ENCODE data around the gene LRIG1.

LRIG1 gene, protein sequence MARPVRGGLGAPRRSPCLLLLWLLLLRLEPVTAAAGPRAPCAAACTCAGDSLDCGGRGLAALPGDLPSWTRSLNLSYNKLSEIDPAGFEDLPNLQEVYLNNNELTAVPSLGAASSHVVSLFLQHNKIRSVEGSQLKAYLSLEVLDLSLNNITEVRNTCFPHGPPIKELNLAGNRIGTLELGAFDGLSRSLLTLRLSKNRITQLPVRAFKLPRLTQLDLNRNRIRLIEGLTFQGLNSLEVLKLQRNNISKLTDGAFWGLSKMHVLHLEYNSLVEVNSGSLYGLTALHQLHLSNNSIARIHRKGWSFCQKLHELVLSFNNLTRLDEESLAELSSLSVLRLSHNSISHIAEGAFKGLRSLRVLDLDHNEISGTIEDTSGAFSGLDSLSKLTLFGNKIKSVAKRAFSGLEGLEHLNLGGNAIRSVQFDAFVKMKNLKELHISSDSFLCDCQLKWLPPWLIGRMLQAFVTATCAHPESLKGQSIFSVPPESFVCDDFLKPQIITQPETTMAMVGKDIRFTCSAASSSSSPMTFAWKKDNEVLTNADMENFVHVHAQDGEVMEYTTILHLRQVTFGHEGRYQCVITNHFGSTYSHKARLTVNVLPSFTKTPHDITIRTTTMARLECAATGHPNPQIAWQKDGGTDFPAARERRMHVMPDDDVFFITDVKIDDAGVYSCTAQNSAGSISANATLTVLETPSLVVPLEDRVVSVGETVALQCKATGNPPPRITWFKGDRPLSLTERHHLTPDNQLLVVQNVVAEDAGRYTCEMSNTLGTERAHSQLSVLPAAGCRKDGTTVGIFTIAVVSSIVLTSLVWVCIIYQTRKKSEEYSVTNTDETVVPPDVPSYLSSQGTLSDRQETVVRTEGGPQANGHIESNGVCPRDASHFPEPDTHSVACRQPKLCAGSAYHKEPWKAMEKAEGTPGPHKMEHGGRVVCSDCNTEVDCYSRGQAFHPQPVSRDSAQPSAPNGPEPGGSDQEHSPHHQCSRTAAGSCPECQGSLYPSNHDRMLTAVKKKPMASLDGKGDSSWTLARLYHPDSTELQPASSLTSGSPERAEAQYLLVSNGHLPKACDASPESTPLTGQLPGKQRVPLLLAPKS

DNA sequence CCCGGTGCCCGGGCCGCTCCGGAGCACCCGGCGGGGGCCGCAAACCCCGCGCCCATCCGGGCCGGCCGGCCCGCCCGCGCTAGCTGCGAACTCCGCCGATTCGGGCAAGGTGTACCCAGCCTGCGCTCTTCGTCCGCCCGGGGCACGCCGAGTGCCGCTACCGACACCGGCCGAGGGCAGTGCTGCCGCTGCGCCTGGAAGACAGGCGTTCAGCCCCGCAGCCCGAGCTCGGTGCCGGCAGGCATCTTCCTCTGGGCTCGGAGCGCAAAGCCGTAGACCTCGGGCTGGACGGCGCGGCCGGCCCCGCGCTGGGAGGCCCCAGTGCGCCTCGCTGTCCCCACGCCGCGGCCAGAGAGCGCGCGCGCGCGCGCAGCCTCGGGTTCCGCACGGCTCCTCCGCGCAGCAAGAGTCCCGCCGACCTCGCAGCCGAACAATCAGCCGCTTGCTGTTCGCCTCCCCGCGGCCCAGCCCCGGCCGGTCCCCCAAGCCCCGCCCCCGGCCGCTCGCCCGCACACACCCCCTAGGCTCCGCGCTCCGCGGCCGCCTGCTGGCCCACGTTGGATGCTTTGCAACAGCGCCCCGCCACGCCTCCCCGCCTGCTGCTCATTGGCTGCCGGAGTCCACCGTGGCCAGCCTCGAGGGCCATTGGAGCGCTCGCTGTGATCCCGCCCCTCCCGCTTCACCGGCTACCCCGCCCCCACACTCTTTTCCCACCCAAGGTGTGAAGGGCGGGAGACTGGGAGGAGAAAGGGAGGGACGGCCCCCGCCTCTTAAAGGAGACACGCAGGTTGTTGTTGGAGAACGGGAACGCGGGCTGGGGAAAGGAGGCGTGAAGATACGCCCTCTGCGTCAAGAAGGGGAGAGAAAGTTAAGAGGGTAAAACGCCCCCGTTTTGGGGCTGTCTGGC, at the start of gene LRIG1:
TSS of gene LRIG1 (minus strand) at position 447 of the 907 bp plus-strand sequence. CDS start 615 bp downstream, outside the sequence.
- peak; percentile 96 to 98 for DNase-seq (ENCODE audit: low read depth in 2 of 2)

DNA sequence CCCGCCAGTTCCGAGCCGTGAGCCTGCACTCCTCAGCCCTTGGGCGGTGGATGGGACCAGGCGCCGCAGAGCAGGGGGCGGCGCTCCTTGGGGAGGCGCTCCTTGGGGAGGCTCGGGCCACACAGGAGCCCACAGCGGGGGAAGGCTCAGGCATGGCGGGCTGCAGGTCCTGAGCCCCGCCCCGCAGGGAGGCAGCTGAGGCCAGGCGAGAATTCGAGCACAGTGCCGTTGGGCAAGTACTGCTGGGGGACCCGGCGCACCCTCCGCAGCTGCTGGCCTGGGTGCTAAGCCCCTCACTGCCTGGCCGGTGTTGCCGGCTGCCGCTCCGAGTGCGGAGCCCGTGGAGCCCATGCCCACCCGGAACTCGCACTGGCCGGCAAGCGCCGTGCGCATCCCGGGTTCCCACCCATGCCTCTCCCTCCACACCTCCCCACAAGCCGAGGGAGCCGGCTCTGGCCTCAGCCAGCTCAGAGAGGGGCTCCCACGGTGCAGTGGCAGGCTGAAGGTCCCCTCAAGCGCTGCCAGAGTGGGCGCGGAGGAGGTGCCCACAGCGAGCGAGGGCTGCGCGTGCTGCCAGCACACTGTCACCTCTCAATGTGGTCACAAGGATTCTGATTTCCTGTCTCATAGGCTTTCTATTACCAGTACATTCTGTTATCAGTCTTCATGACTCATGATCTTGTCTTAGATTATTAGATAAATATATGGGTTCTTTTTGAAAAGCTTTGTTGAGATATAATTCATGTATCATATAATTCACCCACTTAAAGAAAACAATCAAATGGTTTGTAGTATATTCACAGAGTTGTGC, 44.0 kb upstream of the LRIG1 start:
- DNase-seq (ENCODE audit: low read depth in 2 of 2), result no peak

DNA sequence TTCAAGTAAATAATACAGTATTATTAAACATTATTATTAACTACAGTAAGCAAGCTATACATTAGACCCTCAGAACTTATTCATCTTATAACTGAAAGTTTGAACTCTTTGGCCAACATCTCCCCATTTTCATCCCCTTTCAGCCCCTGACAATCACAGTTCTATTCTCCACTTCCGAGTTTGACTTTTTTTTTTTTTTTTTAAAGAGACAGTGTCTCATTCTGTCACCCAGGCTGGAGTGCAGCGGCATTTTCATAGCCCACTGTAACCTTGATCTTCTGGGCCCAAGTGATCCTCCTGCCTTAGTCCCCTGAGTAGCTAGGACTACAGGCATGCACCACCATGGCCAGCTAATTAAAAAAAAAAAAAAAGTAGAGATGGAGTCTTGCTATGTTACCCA, 41.3 kb upstream of the LRIG1 start:
- DNase-seq (ENCODE audit: low read depth in 2 of 2), result no peak

DNA sequence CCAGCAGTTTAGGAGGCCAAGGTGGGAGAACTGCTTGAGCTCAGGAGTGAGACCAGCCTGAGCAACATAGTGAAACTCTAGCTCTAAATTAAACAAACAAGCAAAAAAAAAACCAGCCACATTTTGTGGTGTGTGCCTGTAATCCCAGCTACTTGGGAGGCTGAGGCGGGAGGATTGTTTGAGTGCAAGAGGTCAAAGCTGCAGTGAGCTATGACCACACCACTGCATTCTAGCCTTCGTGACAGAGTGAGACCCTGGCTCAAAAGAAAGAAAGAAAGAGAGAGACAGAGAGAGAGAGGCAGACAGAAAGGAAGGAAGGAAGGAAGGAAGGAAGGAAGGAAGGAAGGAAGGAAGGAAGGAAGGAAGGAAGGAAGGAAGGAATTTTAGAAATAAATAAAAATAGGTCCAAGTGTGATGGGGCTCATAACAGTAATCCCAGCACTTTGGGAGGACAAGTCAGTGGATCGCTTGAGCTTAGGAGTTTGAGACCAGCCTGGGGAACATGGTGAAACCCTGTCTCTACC, 38.7 kb upstream of the LRIG1 start:
- DNase-seq (ENCODE audit: low read depth in 2 of 2), result no peak

DNA sequence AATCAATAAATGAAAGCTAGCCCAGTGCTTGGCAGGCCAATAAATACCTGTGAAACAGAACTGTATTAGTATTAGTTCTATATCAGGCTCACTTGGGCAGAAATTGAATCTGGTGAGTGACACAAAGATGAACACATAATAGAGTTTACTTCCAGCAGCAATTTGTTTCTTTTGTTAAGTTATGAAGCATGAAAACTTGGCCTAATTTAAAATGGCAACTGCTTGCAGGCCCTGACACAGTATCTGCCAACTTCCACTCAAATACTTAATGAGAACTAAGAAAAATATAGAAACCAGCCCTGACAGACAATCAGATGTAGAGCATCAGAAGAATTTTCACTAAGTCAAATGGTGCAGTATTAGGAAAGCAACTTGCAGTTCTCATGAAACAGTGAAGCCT, 37.6 kb upstream of the LRIG1 start:
- DNase-seq (ENCODE audit: low read depth in 2 of 2), result no peak

DNA sequence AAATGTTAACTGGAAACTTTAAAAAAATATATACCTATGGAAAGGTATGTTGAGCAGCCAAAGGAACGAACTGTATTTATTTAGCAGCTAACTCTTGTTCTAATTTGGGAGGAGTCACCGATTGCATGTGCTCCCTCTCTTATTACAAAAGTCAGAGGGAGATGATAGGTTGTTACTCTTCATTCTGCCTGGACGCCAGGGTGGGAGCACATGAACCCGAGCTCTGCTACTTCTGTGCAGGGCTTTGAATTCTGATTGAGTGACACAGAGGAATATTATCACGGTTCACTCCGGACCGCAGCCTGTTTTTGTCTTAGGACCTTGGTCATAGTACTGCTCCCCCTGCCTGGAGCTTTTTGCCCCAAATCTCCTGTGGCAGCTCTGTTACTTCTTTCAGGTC, 36.9 kb upstream of the LRIG1 start:
- no peak for DNase-seq (ENCODE audit: low read depth in 2 of 2)

DNA sequence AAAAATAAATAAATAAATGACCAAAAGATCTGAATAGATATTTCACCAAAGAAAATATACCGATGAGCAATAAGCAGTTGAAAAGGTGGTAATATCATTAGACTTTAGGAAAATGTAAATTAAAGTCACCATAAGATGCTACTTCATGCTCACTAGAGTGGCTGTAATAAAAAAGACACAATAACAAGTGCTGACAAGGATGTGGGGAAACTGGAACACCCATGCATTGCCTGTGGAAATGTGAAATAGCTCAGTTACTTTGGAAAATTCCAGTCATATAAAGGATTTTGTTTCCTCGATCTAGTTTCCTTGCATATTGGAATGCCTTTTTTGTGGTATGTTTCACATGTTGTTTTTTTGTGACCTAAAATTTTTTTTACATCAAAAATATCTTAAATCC, 36.0 kb upstream of the LRIG1 start:
- DNase-seq (ENCODE audit: low read depth in 2 of 2), result no peak

DNA sequence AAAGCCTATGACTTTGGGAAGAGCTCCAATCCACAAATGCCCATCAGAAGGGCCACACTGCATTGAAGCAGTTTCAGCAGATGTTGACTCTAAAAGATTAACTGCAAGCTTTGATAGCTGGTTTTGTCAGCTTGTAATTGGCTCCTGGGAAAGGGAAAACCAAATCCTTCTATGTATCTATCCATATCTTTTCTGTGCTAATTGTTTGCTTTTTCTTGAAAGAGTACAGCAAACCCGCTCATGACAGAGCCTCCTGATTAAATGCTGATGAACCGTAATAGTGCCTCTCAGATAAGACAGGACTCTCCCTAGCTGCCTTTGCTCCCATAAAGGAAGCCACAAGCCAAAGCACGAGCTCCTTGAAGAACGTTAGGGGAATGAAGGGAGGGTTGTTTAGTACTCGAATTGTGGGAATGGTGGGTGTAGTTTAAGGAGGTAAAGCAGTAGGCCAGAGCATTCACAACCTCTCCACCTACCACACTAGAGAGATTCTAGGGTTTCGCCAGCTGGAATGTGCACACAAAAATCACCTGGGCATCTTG, 33.6 kb upstream of the LRIG1 start:
- DNase-seq (ENCODE audit: low read depth in 2 of 2), result no peak

DNA sequence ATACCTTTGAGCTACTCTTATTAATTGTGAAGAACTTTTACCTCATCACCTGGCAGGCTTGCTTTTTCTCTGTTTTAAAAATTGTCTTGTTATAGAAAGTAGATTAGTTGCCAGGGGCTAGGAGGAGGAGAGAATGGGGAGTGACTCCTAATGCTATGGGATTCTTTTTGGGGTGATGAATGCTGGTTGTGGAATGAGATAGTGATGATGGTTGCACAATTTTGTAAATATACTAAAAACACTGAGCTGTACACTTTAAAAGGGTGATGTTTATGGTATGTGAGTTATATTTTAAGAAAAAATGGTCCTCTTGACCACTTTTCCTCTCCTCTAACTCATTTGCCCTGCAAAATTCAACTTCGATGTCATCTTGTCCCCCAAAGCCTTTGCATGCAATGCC, 31.8 kb upstream of the LRIG1 start:
- no peak for DNase-seq (ENCODE audit: low read depth in 2 of 2)

DNA sequence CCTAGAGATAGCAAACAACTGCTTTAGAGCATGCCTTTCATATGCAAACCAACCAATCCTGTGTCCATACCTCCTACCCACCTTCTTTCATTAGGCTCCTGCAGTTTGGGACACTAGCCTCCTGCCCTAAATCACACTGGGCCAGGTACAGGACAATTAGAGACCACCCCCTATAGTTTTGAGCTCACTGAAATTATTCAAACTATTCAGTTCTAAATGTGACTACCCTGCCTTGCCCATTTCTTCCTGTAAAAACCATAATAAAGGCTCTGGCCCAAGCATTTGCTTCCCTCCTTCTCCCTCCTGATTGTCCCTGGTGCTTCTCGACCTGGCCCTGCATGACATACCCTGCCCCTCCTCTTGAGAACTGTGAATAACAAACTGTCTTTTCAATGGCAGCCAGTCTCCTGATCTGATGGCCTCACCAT, 31.4 kb upstream of the LRIG1 start:
- DNase-seq (ENCODE audit: low read depth in 2 of 2), result no peak

DNA sequence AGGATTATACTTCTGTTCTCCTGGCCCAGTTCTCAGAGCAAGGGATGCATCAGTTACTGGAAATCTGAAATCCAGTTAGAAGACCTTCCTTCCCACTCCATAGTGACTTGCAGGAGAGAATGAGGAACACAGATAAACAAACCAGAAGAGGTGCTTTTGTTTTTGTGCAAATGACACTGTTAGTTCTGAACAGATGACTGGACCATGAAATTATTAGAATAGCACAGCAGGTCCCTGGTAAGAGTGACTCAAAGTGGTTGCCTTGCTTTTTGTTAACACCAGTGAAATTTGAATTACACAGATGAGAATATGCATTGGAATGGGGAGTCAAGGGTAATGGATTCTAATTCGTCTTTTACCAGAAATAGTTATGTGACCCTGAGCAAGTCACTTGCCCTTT, 30.4 kb upstream of the LRIG1 start:
- DNase-seq (ENCODE audit: low read depth in 2 of 2), result no peak

DNA sequence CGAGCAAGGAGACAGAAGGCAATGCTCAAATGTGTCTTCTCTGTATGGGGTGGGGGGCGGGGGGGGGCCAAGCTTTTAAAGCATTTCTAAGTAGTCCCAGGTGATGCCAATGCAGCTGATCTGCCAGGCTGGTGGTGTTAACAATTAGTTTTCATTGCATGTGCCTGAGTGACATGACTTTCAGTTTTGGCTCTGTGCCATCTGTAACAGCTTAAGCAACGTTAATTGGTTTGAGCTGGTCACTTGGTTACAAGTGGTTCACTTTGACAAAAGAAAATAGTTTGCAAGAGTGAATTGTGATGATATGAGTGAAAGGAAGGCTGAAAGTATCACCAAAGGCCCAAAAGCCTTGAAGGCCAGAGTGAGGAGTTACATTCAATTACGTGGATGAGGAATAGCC, 26.4 kb upstream of the LRIG1 start:
- DNase-seq (ENCODE audit: low read depth in 2 of 2), result no peak

DNA sequence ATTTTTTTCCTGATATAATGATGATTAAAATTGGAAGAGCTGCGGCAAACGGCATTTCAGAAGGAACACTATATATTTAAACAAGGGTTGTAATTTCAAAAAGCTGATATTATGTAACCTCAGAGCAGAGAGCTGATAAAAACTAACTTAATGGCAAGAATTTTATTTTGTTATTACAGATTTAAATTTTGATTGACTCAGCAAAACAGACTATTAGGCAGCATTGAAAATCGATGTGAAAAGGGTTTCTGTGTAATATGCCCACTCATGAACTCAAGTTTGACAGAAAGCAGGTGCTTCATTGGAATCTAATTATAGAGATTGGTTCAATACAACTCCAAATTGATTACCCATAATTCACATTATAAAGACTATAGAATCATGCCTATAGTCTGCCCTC, 24.9 kb upstream of the LRIG1 start:
- no peak for DNase-seq (ENCODE audit: low read depth in 2 of 2)

DNA sequence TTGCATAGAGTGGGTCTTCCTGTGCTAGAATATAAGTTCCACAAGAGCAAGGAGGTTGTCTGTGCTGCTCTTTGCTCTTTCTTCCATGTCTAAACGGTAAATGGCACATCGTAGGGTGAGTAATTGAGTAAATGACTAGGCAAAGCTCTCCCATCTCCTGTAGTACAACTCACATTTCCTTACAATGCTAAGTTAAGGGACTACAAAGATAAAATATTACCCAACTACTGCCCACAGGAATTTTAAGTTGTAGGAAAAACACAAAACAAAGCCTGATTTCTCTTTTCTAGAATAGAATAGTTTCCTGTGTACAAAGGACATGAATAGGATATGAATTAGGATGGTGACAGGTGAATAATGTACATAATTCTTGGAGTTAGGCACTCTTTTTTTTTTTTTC, 19.9 kb upstream of the LRIG1 start:
- DNase-seq (ENCODE audit: low read depth in 2 of 2), result no peak

DNA sequence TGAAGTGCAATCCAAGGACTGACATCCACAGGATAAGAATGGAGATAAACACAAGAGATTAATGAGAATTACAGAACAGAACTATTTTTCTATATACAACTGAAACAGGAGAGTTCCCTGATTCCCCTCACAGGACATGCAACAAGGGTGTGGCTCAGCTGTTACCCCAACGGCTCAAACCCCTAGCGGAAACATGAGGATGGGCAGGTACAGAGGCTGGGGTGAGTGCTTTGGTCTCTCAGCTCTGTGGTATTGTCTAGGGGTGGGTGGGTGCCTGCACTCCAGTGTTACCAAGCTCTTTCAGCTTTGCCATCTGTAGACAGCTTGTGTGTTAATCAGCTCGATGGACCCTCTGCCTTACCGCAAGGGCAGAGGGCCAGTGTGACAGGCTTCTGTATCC, 17.8 kb upstream of the LRIG1 start:
- DNase-seq (ENCODE audit: low read depth in 2 of 2), result no peak

DNA sequence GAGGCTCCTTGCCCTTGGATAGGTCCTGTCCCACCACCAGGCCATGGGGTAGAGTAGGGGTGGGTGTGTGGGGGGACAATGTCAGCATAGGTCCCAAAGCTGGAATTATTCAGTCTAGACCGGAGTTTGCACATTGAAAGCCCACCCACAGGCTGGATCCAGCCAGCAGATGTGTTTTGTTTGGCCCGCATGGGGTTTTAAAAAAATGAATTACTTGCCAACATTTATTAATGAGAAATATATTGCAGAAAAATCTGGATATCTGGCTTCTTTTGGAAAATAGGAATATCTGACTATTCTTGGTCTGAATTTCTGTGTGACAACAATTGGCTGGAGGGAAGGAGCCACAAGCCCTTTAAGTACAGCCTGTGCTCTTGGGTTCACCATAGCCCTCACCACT, 17.3 kb upstream of the LRIG1 start:
- no peak for DNase-seq (ENCODE audit: low read depth in 2 of 2)

DNA sequence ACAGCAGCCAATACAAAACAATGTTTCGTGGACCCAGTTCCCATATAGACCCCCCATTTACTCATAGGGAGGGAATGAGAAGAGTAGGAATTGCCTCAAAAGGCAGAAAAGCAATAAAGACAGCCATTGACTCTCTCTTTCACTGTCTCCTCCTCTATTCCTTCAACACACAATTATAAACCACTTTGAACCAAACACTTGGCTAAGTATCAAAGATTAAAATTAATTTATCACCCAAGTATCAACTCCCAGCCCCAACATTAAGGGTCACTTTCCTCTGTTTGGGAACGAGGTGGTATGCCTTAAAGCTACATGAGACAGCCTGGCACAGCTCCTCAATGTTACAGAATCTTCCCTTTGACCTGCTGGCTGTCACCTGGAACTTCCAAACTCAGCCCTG, 16.4 kb upstream of the LRIG1 start:
- DNase-seq (ENCODE audit: low read depth in 2 of 2), result no peak

DNA sequence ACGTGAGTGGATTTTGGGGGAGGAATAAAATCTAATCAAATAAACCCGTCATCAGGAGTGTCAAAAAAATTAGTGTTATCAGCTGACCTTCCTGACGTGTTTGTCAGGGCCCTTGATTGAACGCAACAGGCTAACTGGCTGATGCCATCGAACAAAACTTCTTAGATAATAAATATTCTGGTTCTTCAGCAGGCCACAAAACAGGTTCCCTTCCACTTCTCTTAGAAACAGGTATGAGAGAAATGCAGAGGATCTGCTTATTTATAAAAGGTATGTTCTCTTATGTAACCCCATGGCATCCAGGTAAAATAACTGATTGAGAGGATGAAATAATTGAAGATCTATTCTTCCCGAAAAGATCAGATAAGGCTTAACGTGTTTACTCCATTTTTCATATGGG, 7.6 kb upstream of the LRIG1 start:
- no peak for DNase-seq (ENCODE audit: low read depth in 2 of 2)

DNA sequence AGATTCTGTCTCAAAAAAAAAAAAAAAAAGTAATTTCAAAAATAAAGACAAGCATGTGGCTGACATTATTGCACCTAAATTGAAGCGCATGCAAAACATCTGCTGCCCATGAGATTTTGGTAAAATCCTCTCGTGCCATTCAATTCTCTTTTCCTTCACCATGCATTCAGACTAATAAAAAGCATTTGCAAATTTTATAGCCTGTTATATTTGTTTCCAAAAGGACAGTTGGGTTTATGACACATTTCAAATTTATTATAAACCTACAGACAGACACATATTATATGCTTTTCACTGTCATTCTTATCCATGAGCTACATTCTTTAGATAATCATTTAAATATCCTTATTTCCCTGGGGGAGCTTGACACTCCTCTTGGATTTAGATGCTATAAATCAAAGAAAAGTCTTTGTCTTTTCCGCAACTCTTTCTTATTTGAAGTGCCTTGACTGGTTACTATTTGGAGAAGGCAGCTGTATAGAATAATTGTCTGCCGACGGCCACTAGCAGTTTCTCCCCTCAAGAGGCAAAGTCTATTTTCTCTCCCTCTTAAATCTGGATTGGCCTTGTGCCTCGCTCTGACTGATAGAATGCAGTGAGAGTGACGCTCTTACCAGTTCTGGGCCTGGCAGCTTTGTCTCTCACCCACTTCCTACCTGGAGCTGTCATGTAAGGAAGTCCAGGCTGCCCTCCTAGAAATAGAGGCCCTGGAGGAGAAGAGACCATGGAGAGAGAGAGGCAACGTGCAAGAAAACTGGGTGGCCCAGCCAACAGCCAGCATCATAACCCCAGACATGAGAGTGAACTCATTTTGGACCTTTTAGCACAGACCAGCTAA, 6.8 kb upstream of the LRIG1 start:
- no peak for DNase-seq (ENCODE audit: low read depth in 2 of 2)
